Transverse colon (tissue), 4 donors: ENCODE results near the gene ST6GAL1.

ENCODE experiments used
- EP300 ChIP-seq: sonication (generic); formaldehyde crosslinking; IDR thresholded peaks from one replicate; pipeline ENCODE4 v1.6.1; 2017; ENCODE audit warnings: antibody characterized with exemption, low read depth
- POLR2A ChIP-seq: fragments of 450-650 bp; IDR thresholded peaks from one replicate; pipeline ENCODE4 v1.6.1; 2016; ENCODE audit warnings: antibody characterized with exemption, mild to moderate bottlenecking, moderate library complexity
- POLR2AphosphoS5 ChIP-seq, 3 donors: sonication (generic); formaldehyde crosslinking; IDR thresholded peaks; one replicate each; pipeline ENCODE4 v1.6.1; 2016; ENCODE audit warnings: antibody characterized with exemption in 3 of 3
- TF ChIP-seq, protein P1 (sequence below), 5 experiments: fragments of 200-600 bp in 3 of 5; fragments of 450-650 bp in 2 of 5; sonication (generic) in 3 of 5; IDR thresholded peaks; 1 replicate in 2 of 5; 2 replicates in 3 of 5; pipeline ENCODE4 v1.5.1; 2016 to 2017; ENCODE audit warnings: antibody characterized with exemption in 5 of 5, inconsistent platforms in 3 of 5, mild to moderate bottlenecking in 2 of 5, moderate library complexity in 1 of 5

DNA sequence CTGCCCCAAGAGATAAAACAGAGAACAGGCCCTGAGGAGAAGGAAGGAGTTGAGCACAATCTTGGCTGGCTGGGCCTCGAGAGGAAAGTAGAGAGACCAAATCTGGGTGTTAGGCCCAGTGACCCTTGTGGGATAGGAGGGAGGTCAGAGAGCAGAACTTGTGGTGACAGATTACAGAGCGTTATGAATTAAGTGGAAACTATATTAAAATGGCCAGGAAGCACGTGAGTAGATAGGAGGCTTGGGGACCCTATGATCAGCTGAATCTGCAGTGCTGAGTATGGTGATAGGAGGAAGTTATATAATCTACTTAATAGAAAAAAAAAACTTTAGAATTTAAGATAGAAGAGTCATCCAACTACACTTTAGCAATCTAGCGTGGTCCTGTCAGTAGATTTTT lies 30.0 kb downstream of the ST6GAL1 start:
- no peak for TF ChIP-seq POLR2A
- TF ChIP-seq, protein P1, sequence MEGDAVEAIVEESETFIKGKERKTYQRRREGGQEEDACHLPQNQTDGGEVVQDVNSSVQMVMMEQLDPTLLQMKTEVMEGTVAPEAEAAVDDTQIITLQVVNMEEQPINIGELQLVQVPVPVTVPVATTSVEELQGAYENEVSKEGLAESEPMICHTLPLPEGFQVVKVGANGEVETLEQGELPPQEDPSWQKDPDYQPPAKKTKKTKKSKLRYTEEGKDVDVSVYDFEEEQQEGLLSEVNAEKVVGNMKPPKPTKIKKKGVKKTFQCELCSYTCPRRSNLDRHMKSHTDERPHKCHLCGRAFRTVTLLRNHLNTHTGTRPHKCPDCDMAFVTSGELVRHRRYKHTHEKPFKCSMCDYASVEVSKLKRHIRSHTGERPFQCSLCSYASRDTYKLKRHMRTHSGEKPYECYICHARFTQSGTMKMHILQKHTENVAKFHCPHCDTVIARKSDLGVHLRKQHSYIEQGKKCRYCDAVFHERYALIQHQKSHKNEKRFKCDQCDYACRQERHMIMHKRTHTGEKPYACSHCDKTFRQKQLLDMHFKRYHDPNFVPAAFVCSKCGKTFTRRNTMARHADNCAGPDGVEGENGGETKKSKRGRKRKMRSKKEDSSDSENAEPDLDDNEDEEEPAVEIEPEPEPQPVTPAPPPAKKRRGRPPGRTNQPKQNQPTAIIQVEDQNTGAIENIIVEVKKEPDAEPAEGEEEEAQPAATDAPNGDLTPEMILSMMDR (IDR thresholded peaks at IDR 0.05): no peak
- TF ChIP-seq POLR2AphosphoS5 (IDR thresholded peaks at IDR 0.05): no peak
- TF ChIP-seq EP300: no peak
